ENCODE data around the gene KCTD18.

KCTD18 gene

GRCh38 chr2:200443916-200444315 is 66.0 kb downstream of the KCTD18 start:
- TF ChIP-seq GATA1 (IDR thresholded peaks at IDR 0.05; ENCODE audit: low read depth, low read length) (no peak), POLR2A (IDR thresholded peaks at IDR 0.05; ENCODE audit: low read length) (no peak)
- DNase-seq: no peak

- DNase-seq: no peak
- no peak for TF ChIP-seq GATA1 (IDR thresholded peaks at IDR 0.05; ENCODE audit: low read depth, low read length)
- no peak for TF ChIP-seq POLR2A (IDR thresholded peaks at IDR 0.05; ENCODE audit: low read length)
Observed at GRCh38 chr2:200443376-200443775, 66.5 kb downstream of the KCTD18 start.

- DNase-seq: no peak
- TF ChIP-seq GATA1 (IDR thresholded peaks at IDR 0.05; ENCODE audit: low read depth, low read length) (no peak), POLR2A (IDR thresholded peaks at IDR 0.05; ENCODE audit: low read length) (no peak)
Observed at GRCh38 chr2:200442471-200442870, 67.4 kb downstream of the KCTD18 start.

- no peak for DNase-seq
- TF ChIP-seq GATA1 (IDR thresholded peaks at IDR 0.05; ENCODE audit: low read depth, low read length) (no peak), POLR2A (IDR thresholded peaks at IDR 0.05; ENCODE audit: low read length) (no peak)
Observed at GRCh38 chr2:200439981-200440380, 69.9 kb downstream of the KCTD18 start.

All from erythroblast (primary cell).